Adrenal gland (tissue), 5 donors: ENCODE data around the gene COMMD9.

Source experiments
- POLR2A ChIP-seq, 2 donors: fragments of 450-650 bp; IDR thresholded peaks; one replicate each; pipeline ENCODE4 v1.6.1; 2017; ENCODE audit warnings: antibody characterized with exemption in 2 of 2, mild to moderate bottlenecking in 2 of 2, moderate library complexity in 1 of 2
- TF ChIP-seq, protein P1 (sequence below), 6 experiments: fragments of 450-650 bp in 4 of 6; fragments of 200-600 bp in 2 of 6; sonication (generic) in 1 of 6; IDR thresholded peaks; 1 replicate in 5 of 6; 2 replicates in 1 of 6; pipeline versions ENCODE4 v1.5.1 to v1.8.0; 2016 to 2021; ENCODE audit warnings: antibody characterized with exemption in 6 of 6, mild to moderate bottlenecking in 2 of 6, moderate library complexity in 1 of 6
- donor health status: DM: no; HTN: no; CAD: no.

DNA sequence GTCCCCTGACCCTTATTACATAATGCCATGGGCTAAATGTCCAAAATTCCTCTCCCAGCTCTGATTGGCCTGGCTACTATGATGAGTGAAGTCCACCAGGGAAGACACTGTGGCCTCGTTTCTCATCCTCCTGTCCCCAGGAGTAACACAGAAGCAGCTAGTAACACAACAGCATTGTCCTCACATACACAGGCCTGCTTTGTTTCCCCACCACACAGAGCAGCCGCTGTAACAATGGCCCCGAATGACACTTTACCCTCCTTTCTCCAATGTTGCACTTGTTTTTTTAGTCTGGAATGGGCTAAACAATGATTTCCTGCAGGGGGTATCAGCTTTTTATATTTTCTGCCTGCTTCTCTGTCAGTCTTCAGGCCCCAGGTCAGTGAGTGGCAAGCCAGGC, 6.7 kb upstream of the COMMD9 start, which contains the start of gene PRR5L:
- TF ChIP-seq, protein P1, sequence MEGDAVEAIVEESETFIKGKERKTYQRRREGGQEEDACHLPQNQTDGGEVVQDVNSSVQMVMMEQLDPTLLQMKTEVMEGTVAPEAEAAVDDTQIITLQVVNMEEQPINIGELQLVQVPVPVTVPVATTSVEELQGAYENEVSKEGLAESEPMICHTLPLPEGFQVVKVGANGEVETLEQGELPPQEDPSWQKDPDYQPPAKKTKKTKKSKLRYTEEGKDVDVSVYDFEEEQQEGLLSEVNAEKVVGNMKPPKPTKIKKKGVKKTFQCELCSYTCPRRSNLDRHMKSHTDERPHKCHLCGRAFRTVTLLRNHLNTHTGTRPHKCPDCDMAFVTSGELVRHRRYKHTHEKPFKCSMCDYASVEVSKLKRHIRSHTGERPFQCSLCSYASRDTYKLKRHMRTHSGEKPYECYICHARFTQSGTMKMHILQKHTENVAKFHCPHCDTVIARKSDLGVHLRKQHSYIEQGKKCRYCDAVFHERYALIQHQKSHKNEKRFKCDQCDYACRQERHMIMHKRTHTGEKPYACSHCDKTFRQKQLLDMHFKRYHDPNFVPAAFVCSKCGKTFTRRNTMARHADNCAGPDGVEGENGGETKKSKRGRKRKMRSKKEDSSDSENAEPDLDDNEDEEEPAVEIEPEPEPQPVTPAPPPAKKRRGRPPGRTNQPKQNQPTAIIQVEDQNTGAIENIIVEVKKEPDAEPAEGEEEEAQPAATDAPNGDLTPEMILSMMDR (IDR thresholded peaks at IDR 0.05): no peak
- no peak for TF ChIP-seq POLR2A (IDR thresholded peaks at IDR 0.05)
